CD4-positive, alpha-beta T cell treated with Interleukin-6 for 4 hours (primary cell): ENCODE data around the gene SPATA2L.

ENCODE experiments used
- DNase-seq: peaks from one replicate; pipeline ENCODE4 v3.0.0-alpha.2; 2020; ENCODE audit warnings: mixed read lengths

The SPATA2L gene

GRCh38 chr16:89653656-89654295 lies 47.7 kb downstream of the SPATA2L start:
- DNase-seq = no peak

DNA sequence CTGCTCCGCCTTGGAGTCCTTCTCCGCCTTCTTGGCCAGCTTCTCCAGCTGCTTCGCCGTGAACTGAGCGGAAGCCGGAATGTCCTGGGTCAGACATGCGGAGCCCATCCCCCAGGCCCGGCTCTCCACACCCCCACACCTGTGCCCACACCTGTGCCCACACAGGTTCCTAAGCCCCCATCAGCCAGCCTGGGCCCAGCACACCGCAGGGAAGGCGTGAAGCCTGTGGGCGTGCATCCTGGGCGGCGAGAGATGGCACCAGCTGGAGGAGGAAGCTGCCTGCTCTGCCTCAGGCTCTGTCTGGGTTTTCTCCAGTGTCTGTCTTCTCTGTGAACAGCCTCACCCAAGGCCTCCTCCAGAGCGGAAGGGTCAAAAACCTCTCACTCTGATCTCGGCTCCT lies 49.9 kb downstream of the SPATA2L start:
- DNase-seq = no peak

- no peak for DNase-seq
These were observed 54.6 kb downstream of the SPATA2L start for GRCh38 chr16:89646906-89647305.
